Measurements from ENCODE around the gene SLC7A5. TPM values are rescaled to one million over a fixed set of nuclear protein-coding genes. Genes with fewer than 3 reads are reported as not detected.
"Not testable (repeated sequence)": the region's sequence is repeated elsewhere in the genome, so short reads cannot be mapped to it uniquely, and the experiment has no call there.

SLC7A5 gene
- total RNA-seq, 4 donors from 2014 or later = 7.0 to 133 (median 19.1) TPM

DNA sequence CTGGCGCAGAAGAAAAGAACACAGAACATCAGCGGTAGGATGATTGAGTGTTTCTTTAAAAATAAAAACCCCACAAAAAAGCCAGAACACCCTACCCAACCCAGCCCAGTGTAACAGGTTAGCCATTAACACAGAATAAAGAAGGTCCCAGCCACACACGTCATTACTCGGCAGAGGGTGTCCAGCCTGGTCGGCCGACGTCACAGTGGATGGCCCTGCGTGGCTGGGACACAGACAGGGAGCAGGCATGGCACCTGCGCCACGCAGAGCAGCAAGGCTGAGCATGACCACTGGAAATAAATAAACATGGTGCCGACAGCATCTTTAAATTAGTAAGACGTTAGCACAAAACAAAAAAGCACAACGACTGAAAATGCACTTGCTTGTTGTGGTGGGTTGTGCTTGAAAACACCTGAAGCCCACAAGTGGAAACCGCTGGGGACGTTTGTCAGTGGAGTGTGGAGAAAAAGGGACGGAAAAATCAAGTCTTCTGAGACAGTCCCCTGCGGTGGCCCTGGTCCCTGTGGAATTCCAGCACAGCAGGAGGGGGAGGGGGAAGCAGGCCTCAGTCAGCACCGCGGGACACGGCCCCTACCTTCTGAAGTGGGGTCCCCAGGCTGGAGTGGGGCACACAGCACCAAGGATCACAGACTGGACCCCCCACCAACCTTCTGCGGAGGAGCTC, 39.2 kb downstream of the SLC7A5 start:
- H3K27ac ChIP-seq = no peak overlapping the region
- ATAC-seq (no peak), DNase-seq (no peak)
- H3K27me3 ChIP-seq = no peaks in the 10 kb centered on the region
- no peak for TF ChIP-seq POLR2A (IDR thresholded peaks at IDR 0.05)
- TF ChIP-seq, protein P1, sequence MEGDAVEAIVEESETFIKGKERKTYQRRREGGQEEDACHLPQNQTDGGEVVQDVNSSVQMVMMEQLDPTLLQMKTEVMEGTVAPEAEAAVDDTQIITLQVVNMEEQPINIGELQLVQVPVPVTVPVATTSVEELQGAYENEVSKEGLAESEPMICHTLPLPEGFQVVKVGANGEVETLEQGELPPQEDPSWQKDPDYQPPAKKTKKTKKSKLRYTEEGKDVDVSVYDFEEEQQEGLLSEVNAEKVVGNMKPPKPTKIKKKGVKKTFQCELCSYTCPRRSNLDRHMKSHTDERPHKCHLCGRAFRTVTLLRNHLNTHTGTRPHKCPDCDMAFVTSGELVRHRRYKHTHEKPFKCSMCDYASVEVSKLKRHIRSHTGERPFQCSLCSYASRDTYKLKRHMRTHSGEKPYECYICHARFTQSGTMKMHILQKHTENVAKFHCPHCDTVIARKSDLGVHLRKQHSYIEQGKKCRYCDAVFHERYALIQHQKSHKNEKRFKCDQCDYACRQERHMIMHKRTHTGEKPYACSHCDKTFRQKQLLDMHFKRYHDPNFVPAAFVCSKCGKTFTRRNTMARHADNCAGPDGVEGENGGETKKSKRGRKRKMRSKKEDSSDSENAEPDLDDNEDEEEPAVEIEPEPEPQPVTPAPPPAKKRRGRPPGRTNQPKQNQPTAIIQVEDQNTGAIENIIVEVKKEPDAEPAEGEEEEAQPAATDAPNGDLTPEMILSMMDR (IDR thresholded peaks at IDR 0.05 in 4 of 5, conservative IDR thresholded peaks at IDR 0.05 in 1 of 5) = no peak
- in situ Hi-C loops (cut with MboI; ENCODE audit: low sequenced_read_pairs in 4 of 4) = no loop called here
- no peaks in the 10 kb centered on the region for H3K9me3 ChIP-seq
- H3K4me3 ChIP-seq = no peak overlapping the region
- peaks cover 0 to 50% of the 10 kb centered on the region in 2 donors for H3K36me3 ChIP-seq
- intact Hi-C loops (cut with DNase I; ENCODE audit: low total_unique reads) = loop anchor here (2.0 kb wide), 1 partner anchor 13 kb away; no protein-coding TSS in a partner anchor
- H3K4me1 ChIP-seq = no peaks in the 10 kb centered on the region

DNA sequence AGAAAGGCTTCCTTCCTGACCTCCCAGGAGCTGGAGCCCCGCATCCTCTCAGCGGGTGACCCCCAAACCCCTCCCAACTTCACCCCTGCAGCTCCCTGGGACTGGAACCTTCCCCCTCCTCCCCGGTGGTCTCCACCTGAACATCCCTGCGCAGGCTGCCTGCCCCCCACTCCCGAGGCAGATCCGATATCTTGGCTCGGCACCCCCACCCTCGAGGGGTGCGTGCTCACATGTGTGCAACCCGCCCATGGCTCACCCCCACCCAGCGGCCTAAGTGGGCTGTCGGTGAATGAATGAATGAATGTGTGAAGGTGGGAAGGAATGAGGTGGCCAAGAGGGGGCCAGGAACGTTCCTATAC, 39.7 kb downstream of the SLC7A5 start:
- H3K36me3 ChIP-seq = peaks cover 0 to 45% of the 10 kb centered on the region in 2 donors
- in situ Hi-C loops (cut with MboI; ENCODE audit: low sequenced_read_pairs in 4 of 4) = no loop called here

DNA sequence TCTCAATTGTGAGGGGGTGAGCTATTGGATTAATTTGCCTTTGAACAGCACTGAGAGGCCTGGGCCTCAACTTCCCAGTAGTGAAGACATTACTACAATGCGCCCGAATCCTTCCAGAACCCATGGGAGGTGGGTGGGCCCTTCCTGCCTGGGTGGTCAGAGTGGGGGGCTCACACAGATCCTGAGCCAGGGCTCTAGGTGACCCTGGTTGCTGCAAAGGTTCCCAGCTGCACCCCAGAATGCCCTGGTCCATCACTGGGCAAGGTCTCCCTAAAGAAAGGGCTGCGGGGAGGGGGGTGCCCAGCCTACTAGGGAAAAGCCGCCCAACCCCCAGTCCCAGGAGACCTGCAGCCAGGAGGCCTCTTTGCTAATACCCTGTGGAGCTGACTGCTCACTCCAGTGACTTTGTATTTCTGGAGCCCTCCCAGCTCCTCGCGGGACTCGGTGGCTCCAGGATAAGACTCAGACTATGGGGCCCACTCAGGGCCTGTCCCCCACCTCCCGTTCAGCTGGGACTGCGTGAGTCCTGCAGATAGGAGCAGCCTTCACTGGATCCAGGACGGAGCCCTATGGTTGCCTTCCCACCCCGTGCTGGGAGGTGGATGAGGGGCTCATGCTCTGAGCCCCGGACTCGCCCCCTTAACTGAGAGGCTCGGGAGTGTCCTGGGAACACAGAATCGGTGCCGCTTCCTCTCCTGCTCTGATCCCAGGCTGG, 40.2 kb downstream of the SLC7A5 start:
- TF ChIP-seq, protein P1 (IDR thresholded peaks at IDR 0.05 in 4 of 5, conservative IDR thresholded peaks at IDR 0.05 in 1 of 5) = no peak
- TF ChIP-seq POLR2A (IDR thresholded peaks at IDR 0.05) = no peak
- ATAC-seq (no peak), DNase-seq (no peak)
- Histone ChIP-seq H3K4me1 (no peaks in the 10 kb centered on the region), H3K36me3 (peaks cover 0 to 39% of the 10 kb centered on the region in 2 donors), H3K27me3 (no peaks in the 10 kb centered on the region), H3K27ac (no peak overlapping the region), H3K9me3 (no peaks in the 10 kb centered on the region), H3K4me3 (no peak overlapping the region)
- in situ Hi-C loops (cut with MboI; ENCODE audit: low sequenced_read_pairs in 4 of 4) (no loop called here), intact Hi-C loops (cut with DNase I; ENCODE audit: low total_unique reads) (loop anchor here (2.0 kb wide), 1 partner anchor 14 kb away; no protein-coding TSS in a partner anchor)

More for the DNA sequence above, 39.7 kb downstream of the SLC7A5 start:
- ATAC-seq (no peak), DNase-seq (no peak)
- Histone ChIP-seq H3K4me1 (no peaks in the 10 kb centered on the region), H3K9me3 (no peaks in the 10 kb centered on the region), H3K4me3 (no peak overlapping the region), H3K27ac (no peak overlapping the region), H3K27me3 (no peaks in the 10 kb centered on the region)
- intact Hi-C loops (cut with DNase I; ENCODE audit: low total_unique reads) = loop anchor here (2.0 kb wide), 1 partner anchor 13 kb away; no protein-coding TSS in a partner anchor
- no peak for TF ChIP-seq POLR2A (IDR thresholded peaks at IDR 0.05)
- TF ChIP-seq, protein P1 (IDR thresholded peaks at IDR 0.05 in 4 of 5, conservative IDR thresholded peaks at IDR 0.05 in 1 of 5) = no peak

DNA sequence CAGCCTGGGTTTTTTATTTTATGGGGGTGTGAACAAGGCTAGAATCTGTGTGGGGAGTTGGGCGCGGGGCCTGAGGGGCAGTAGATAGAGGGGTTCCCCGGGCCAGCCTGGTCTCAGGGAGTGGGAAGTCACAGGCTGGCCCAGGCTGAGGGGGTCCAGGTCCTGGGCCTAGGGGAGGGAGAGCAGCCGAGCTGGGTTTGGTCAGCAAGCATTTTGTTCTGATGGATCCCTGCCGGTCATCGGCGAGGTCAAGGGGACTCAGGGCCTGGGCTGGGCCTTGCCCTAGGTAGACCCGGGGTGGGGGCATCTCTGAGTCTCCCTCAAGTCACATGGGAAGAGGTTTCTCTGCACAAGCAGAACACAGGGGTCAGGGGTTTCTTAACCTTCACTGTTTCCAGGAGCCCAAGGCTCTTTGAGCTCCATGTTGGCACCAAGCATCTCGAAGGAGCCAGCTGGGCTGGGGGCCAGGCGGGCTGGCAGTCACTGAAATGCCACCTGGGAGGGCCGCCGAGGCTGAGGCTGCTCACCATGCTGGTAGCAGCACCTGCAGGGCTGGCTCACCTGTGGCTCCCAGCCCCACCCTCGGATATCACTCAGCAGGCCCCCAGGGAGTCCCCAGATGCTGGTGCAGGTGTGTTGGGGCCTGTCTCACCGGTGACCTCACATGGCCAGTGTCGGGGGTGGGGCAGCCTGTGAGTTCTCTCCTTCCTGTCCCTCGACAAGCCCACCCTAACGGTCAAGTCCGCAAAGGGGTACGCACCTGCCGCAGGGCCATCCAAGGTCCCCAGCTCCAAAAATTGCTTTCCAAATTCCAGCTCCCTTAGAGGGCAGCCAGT, 41.0 kb downstream of the SLC7A5 start:
- H3K4me3 ChIP-seq = no peak overlapping the region
- DNase-seq (no peak), ATAC-seq (peak in 1 of 2 donors; percentile 13)
- intact Hi-C loops (cut with DNase I; ENCODE audit: low total_unique reads) = loop anchor here (2.0 kb wide), 1 partner anchor 15 kb away; no protein-coding TSS in a partner anchor
- H3K4me1 ChIP-seq = no peaks in the 10 kb centered on the region
- no peaks in the 10 kb centered on the region for H3K9me3 ChIP-seq
- in situ Hi-C loops (cut with MboI; ENCODE audit: low sequenced_read_pairs in 4 of 4) = no loop called here
- TF ChIP-seq POLR2A (IDR thresholded peaks at IDR 0.05) = peak in 1 of 2 donors; percentile 5
- TF ChIP-seq, protein P1 (IDR thresholded peaks at IDR 0.05 in 4 of 5, conservative IDR thresholded peaks at IDR 0.05 in 1 of 5) = no peak
- no peak overlapping the region for H3K27ac ChIP-seq
- no peaks in the 10 kb centered on the region for H3K27me3 ChIP-seq
- H3K36me3 ChIP-seq = peaks cover 0 to 32% of the 10 kb centered on the region in 2 donors

DNA sequence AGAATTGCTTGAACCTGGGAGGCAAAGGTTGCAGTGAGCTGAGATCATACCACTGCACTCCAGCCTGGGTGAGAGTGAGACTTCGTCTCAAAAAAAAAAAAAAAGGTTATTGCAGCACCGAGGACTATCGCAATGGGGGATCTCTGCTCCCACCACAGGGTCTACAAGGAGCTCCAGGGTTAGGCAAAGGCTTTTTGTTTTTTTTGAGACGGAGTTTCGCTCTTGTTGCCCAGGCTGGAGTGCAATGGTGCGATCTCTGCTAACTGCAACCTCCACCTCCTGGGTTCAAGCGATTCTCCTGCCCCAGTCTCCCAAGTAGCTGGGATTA, 41.8 kb downstream of the SLC7A5 start:
- intact Hi-C loops (cut with DNase I; ENCODE audit: low total_unique reads); H3K4me3 ChIP-seq; H3K9me3 ChIP-seq; H3K27me3 ChIP-seq; H3K27ac ChIP-seq; ATAC-seq; DNase-seq; H3K4me1 ChIP-seq; in situ Hi-C loops (cut with MboI; ENCODE audit: low sequenced_read_pairs in 4 of 4): not testable (repeated sequence)
- H3K36me3 ChIP-seq = peaks cover 0 to 24% of the 10 kb centered on the region in 2 donors
